ENCODE data around the gene THOC1.

DNA sequence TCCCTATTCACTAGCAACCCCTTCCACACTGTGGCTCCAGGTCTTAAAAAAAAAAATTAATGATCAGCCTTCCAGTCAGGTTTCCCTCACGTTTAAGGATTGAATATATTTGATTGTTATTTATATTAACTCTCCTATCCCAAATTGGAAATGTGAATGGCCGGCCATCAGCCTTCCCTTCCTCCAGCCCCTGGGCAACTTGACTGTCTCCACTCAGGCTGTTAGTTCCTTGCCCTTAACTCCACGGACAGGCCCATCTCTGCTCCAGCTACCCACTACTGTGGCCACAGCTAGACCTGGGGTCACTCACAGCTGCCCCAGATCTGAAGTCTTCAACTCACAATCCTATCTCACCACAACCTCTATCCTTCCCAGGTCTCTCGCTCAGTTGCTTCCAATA is 39.9 kb downstream of the THOC1 start:
- TF ChIP-seq, protein P1, sequence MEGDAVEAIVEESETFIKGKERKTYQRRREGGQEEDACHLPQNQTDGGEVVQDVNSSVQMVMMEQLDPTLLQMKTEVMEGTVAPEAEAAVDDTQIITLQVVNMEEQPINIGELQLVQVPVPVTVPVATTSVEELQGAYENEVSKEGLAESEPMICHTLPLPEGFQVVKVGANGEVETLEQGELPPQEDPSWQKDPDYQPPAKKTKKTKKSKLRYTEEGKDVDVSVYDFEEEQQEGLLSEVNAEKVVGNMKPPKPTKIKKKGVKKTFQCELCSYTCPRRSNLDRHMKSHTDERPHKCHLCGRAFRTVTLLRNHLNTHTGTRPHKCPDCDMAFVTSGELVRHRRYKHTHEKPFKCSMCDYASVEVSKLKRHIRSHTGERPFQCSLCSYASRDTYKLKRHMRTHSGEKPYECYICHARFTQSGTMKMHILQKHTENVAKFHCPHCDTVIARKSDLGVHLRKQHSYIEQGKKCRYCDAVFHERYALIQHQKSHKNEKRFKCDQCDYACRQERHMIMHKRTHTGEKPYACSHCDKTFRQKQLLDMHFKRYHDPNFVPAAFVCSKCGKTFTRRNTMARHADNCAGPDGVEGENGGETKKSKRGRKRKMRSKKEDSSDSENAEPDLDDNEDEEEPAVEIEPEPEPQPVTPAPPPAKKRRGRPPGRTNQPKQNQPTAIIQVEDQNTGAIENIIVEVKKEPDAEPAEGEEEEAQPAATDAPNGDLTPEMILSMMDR (IDR thresholded peaks at IDR 0.05), result no peak
- no peak for TF ChIP-seq POLR2A (IDR thresholded peaks at IDR 0.05)
